CD4-positive, alpha-beta T cell treated with Interleukin-15 for 1 hour (primary cell): ENCODE results near the gene TMEM14C.

Source experiments
- DNase-seq: peaks from one replicate; pipeline ENCODE4 v3.0.0-alpha.2; 2020

TMEM14C gene

DNA sequence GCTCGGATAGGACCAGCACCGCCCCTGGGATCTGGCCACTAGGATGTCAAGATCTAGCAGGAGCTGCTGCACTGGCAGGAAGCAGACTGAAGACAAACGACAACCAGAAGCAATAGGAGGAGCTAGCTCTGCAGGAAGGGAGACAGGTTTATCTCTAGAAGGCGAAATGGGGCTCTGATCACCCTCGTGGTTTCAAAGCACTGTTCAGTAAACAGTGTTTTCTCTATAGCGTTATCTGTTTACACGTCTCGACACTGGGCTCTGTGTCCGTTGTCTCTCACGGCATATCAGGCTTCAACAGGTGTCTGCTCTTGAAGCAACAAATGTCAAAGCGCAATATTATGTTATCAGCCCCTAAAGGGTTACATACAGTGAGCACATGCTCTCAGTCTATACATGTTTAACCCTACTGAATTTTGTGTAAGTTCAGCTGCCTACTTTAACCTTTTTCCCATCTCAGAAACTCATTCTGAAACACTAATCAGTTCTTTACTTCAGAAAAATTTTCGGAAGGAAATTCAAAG is 48.6 kb downstream of the TMEM14C start:
- no peak for DNase-seq

- DNase-seq = no peak
These were observed 55.4 kb downstream of the TMEM14C start for GRCh38 chr6:10778230-10778629.

GRCh38 chr6:10779076-10779475 is 56.2 kb downstream of the TMEM14C start:
- no peak for DNase-seq
